K562 (cell line): ENCODE measurements around the gene TCP10L. TPM values are rescaled to one million over a fixed set of nuclear protein-coding genes. Genes with fewer than 3 reads are reported as not detected.

ENCODE experiments used
- ATAC-seq: fragments of 200-7000 bp; cut with Tn5 transposase; 3 replicates; pipeline ENCODE4 v1.9.1; 2020; ENCODE audit warnings: moderate library complexity
- BruUV-seq: library from RNA; stranded (reverse); fragments of 400-500 nt; replicated peaks from 2 replicates; lab custom pipeline; 2021; lab: Mats Ljungman, UMichigan
- CTCF ChIA-PET: fragments of 300-600 bp; formaldehyde crosslinking; extraction: SDS; loops from one replicate; lab custom pipeline; 2021; ENCODE audit warnings: low intra/inter-chr PET ratio; lab: Yijun Ruan, JAX
- POLR2A ChIA-PET: fragments of 300-600, 350-650 bp; sonication (Branson Sonifier 250); formaldehyde crosslinking; extraction: SDS; loops from one replicate; lab custom pipeline; 2021; ENCODE audit warnings: antibody characterized with exemption, inconsistent platforms; lab: Yijun Ruan, JAX
- DNase-seq, 4 experiments: peaks; one replicate each; pipeline versions ENCODE4 v3.0.0 to v3.0.0-alpha.2; 2011 to 2018; ENCODE audit warnings: low spot score in 3 of 4, mixed read lengths in 3 of 4; ENCODE audit errors: extremely low read depth in 1 of 4
- FAIRE-seq: peaks from 2 replicates; lab custom pipeline; 2011; peaks lifted over from hg19 to GRCh38; lab: Jason Lieb, UNC
- H2AFZ ChIP-seq: 2 replicates; pipeline ENCODE4 v1.6.0; 2011; ENCODE audit warnings: low read depth, low read length, control low read depth, inconsistent platforms
- H3K27ac ChIP-seq: fragments of 200-600 bp; 3 replicates; pipeline ENCODE4 v1.8.0; 2011; ENCODE audit warnings: low read depth, mild to moderate bottlenecking, control low read depth, inconsistent platforms, low read length, moderate library complexity, mixed read lengths; ENCODE audit errors: extremely low read depth
- H3K27me3 ChIP-seq, 2 experiments: fragments of 300-600 bp in 1 of 2; 2 replicates in 1 of 2; 3 replicates in 1 of 2; pipeline versions ENCODE4 v1.6.0 to v1.8.0; 2011; ENCODE audit warnings: inconsistent platforms in 2 of 2, low read length in 2 of 2, mild to moderate bottlenecking in 1 of 2, mixed read lengths in 1 of 2, moderate library complexity in 1 of 2; ENCODE audit not compliant: control insufficient read depth in 2 of 2, insufficient read depth in 2 of 2
- H3K36me3 ChIP-seq: fragments of 300-600 bp; 3 replicates; pipeline ENCODE4 v1.8.0; 2011; ENCODE audit warnings: mild to moderate bottlenecking, low read length, inconsistent platforms; ENCODE audit not compliant: control insufficient read depth, insufficient read depth
- H3K4me1 ChIP-seq, 2 experiments: fragments of 200-600 bp in 1 of 2; replicated peaks in 1 of 2; 2 replicates in 1 of 2; 3 replicates in 1 of 2; pipeline versions ENCODE4 v1.5.1 to v1.8.0; 2011; ENCODE audit warnings: inconsistent platforms in 2 of 2, low read length in 2 of 2, mild to moderate bottlenecking in 1 of 2, mixed read lengths in 1 of 2, moderate library complexity in 1 of 2; ENCODE audit not compliant: control insufficient read depth in 2 of 2, insufficient read depth in 2 of 2
- H3K4me2 ChIP-seq: 2 replicates; pipeline ENCODE4 v1.6.1; 2011; ENCODE audit warnings: low read length, control low read depth, inconsistent platforms, mixed read lengths; ENCODE audit not compliant: insufficient read depth
- H3K4me3 ChIP-seq: fragments of 200-600 bp; sonication (generic), shearing (Covaris generic); 2 replicates; pipeline ENCODE4 v1.5.1; 2016; ENCODE audit warnings: control low read depth, inconsistent platforms
- H3K79me2 ChIP-seq: fragments of 200-600 bp; 3 replicates; pipeline ENCODE4 v1.8.0; 2011; ENCODE audit warnings: low read length, inconsistent platforms; ENCODE audit not compliant: control insufficient read depth, insufficient read depth
- H3K9ac ChIP-seq, 2 experiments: 2 replicates each; pipeline versions ENCODE4 v1.6.0 to v1.6.1; 2011; ENCODE audit warnings: low read depth in 2 of 2, low read length in 2 of 2, control low read depth in 1 of 2, inconsistent platforms in 1 of 2, mild to moderate bottlenecking in 1 of 2, mixed read lengths in 1 of 2; ENCODE audit not compliant: insufficient read depth in 1 of 2
- H3K9me1 ChIP-seq: one replicate; pipeline ENCODE4 v1.6.0; 2011; ENCODE audit warnings: inconsistent platforms, mild to moderate bottlenecking, low read length, moderate library complexity; ENCODE audit not compliant: control insufficient read depth, insufficient read depth
- H3K9me3 ChIP-seq: replicated peaks from 2 replicates; pipeline ENCODE4 v1.5.1; 2011; ENCODE audit warnings: low read depth, low read length, inconsistent platforms; ENCODE audit not compliant: control insufficient read depth, insufficient read depth
- H4K20me1 ChIP-seq: replicated peaks from 2 replicates; pipeline ENCODE4 v1.6.1; 2011; ENCODE audit warnings: low read length, inconsistent platforms, mixed read lengths; ENCODE audit not compliant: control insufficient read depth, insufficient read depth
- ETV1 ChIP-seq: fragments of 450-650 bp; conservative IDR thresholded peaks from 2 replicates; pipeline ENCODE4 v1.6.1; 2016; ENCODE audit warnings: missing genetic modification characterization, control low read depth, low read depth, missing compliant biosample characterization
- HDAC8 ChIP-seq: fragments of 450-650 bp; IDR thresholded peaks from 2 replicates; pipeline ENCODE4 v1.6.1; 2016; ENCODE audit warnings: mild to moderate bottlenecking, missing genetic modification characterization, moderate library complexity, missing compliant biosample characterization
- OTX1 ChIP-seq: fragments of 450-650 bp; formaldehyde crosslinking; IDR thresholded peaks from 2 replicates; pipeline ENCODE4 v1.4.0; 2022; ENCODE audit warnings: mild to moderate bottlenecking
- PHB ChIP-seq: fragments of 250-450 bp; sonication (Bioruptor Pico); IDR thresholded peaks from 2 replicates; pipeline ENCODE4 v1.5.0; 2021
- PYGO2 ChIP-seq: fragments of 450-650 bp; IDR thresholded peaks from 2 replicates; pipeline ENCODE4 v1.6.1; 2016; ENCODE audit warnings: mild to moderate bottlenecking, missing genetic modification characterization, moderate library complexity, missing compliant biosample characterization
- SPI1 ChIP-seq: IDR thresholded peaks from 2 replicates; pipeline ENCODE4 v1.6.1; 2011; ENCODE audit warnings: low read depth, low read length, control low read depth, borderline replicate concordance
- ZBTB43 ChIP-seq: sonication (generic); formaldehyde crosslinking; IDR thresholded peaks from 2 replicates; pipeline ENCODE4 v1.8.0; 2023; ENCODE audit warnings: mild to moderate bottlenecking, missing genetic modification reagents
- WGBS: fragments of 100-300 bp; shearing (Covaris generic); methylation state at CpG from one replicate; pipeline ENCODE4 v1.1.6; 2016; ENCODE audit warnings: low coverage, mixed read lengths; ENCODE audit not compliant: insufficient coverage; ENCODE audit errors: missing lambda C conversion rate; 5-methylcytosine and 5-hydroxymethylcytosine counted together
- in situ Hi-C: fragments of 300-500 bp; cut with MboI; formaldehyde crosslinking; loops from 4 replicates; pipeline ENCODE4 v1.15.0; 2018; ENCODE audit warnings: inconsistent platforms, mixed read lengths
- intact Hi-C: fragments of 100-400 bp; cut with micrococcal nuclease; formaldehyde crosslinking; loops from 2 replicates; pipeline ENCODE4 v1.14.2; 2022
- polyA plus RNA-seq, 8 experiments: library from polyadenylated mRNA; depleted of rRNA in 4 of 8; stranded (reverse) in 5 of 8; unstranded in 3 of 8; fragments of >200 nt; fragmentation: Nextera tagmentation in 2 of 8; fragmentation: Illumina TruSeq in 1 of 8; extraction: Ambion mirVana in 2 of 8; extraction: Trizol in 1 of 8; gene quantifications; 2 replicates each; pipeline versions ENCODE4 v1.2.1 to v1.2.3, GENCODE V29; 2011 to 2014; ENCODE audit warnings: inconsistent platforms in 1 of 8, missing spikeins in 1 of 8
- total RNA-seq, 7 experiments: library from RNA; depleted of rRNA in 6 of 7; stranded (reverse); fragments of >200 nt in 6 of 7; fragmentation: Illumina TruSeq in 2 of 7; extraction: Trizol in 2 of 7; gene quantifications; 2 replicates each; pipeline versions ENCODE4 v1.2.1 to v1.2.3, GENCODE V29; 2011 to 2021; ENCODE audit warnings: low replicate concordance in 1 of 7

Gene TCP10L
- total and polyA plus RNA-seq, 9 of the 15 experiments (the other 6 are each of a cell fraction or from before 2014, with no cell fraction given): 0.34 to 0.91 (median 0.56) TPM; not detected in 2

DNA sequence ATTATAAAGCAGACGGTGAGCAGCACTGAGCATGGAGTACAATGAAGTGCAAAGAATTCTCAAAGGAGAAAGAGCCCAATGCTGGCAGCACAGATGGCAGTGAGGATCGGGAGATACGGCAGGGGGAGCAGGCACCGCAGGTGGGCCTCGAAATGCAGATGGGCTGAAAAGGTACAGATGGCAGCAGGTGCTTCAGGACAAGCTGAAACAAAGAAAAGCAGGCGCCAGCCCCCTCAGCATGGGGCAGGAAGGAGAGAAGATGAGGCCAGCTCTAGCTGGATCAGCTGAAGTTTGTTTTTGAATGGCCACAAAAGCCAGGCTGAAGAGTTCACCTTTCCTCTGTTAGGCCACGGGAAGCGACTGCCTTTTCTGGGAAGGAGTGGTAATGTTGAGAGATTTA lies 19.1 kb upstream of the TCP10L start:
- peaks cover 94% of the 10 kb centered on the region for H3K36me3 ChIP-seq
- BruUV-seq: no TSS peak
- POLR2A ChIA-PET: interaction anchor here (0.7 kb wide), 1 partner anchor 8 kb away, joined by 3 read pairs; no protein-coding TSS in a partner anchor

More for the DNA sequence above, 19.1 kb upstream of the TCP10L start:
- in situ Hi-C loops: loop anchor here (5.0 kb wide), 1 partner anchor 202 kb away; no protein-coding TSS in a partner anchor
- H3K27me3 ChIP-seq: no peaks in the 10 kb centered on the region
- CTCF ChIA-PET: no interaction called here
- H3K4me3 ChIP-seq: no peak overlapping the region
- H4K20me1 ChIP-seq: no peaks in the 10 kb centered on the region
- TF ChIP-seq SPI1 (no peak), PYGO2 (tag) (no peak), ETV1 (tag) (no peak), HDAC8 (tag) (no peak), OTX1 (CRISPR knock-in tag) (no peak), ZBTB43 (CRISPR knock-in tag) (no peak), PHB (CRISPR knock-in tag) (no peak)
- no peaks in the 10 kb centered on the region for H3K9me1 ChIP-seq
- WGBS: 90% methylated on average over 8 of the region's 8 CpGs
- H3K79me2 ChIP-seq: peaks cover 6% of the 10 kb centered on the region; the same call in 2 of the 3 replicates
- no peaks in the 10 kb centered on the region for H3K9me3 ChIP-seq
- ATAC-seq: no peak
- FAIRE-seq: no peak
- DNase-seq: no peak
- no peak overlapping the region for H2AFZ ChIP-seq
- H3K4me2 ChIP-seq: no peak overlapping the region
- peaks cover 3 to 6% of the 10 kb centered on the region in 2 experiments; a peak in 3 of 5 replicates for H3K4me1 ChIP-seq
- H3K9ac ChIP-seq: peak overlapping the region in 1 of 2 experiments; percentile 6; a peak in 1 of 4 replicates
- H3K27ac ChIP-seq: no peak overlapping the region
- intact Hi-C loops: no loop called here
